Measurements from ENCODE around the gene DOCK10.

The DOCK10 gene

DNA sequence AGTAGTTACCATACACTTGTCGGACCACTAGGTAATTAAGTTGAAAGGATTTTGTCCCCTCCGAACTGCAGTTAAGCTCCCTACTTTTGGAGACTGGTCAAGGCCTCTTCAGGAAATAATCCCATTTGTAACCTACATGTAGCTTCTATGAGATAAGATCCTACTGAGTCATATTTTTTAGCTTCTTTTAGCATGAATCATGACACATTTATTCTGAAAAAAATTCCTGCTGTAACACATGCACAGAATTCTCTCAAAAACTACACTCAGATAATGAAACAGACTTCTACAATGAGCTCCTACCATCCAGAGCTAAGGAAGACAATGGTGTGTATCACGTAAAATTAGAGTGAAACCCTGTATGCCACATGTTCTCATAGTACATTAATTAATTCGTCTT is 225.5 kb downstream of the DOCK10 start:
- no peak for DNase-seq

DNA sequence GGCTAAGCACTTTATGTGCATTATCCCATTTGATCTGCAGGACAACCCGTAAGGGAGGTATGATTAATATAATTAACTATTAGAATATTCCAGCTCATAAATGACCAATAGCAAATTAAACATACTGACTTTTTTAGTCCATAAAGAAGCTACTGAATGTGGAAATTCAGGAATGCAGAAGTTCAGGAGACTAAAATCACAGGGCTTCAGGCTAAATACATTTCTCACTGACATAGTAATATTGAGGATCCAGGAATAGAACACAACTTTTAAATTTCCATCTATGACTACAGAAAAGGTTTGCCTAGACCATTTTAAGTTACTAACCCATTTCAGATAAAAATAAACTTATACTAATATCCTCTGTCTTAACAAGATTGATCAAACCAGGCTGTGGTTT is 228.7 kb downstream of the DOCK10 start:
- no peak for DNase-seq

DNA sequence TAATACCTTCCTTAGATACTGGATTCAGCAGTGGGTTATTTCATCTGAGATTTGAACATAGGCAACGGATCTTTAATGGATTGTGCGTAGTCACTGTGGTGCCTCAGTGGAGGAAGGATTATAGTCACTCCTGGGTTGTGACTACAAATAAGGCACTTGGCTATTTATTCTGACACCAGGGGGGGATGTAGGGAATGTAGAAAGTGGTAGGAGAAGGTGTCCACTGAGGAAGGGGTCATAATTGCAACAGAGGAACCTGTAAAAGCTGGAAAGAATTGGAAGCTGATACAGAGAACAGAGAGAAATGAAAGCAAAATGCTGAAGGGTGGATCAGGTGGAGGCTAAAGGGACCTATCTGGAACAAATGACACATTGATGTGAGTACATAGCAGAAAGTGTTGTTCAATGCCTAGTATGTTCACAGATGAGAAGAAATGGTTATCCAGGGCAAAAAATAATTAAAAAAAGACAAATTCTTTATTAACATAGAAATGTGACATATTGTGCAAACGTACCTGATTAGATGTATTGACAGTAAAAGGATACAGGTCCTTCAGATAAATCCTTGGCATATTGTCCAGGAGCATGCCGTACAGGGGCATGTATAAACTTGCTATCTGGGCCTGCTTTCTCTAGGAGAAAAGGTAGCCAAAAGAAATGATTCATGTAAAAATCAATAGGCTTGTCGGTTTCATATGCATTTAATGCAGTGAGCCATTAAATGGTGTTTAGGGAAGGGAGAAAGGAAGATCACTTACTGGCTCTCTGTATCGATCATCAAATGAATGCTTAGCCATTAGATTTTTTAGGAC is 234.9 kb downstream of the DOCK10 start:
- DNase-seq, result no peak

GRCh38 chr2:224803930-224804329 is 238.3 kb downstream of the DOCK10 start:
- no peak for DNase-seq

- DNase-seq, result no peak
Observed at GRCh38 chr2:224802407-224802806, 239.9 kb downstream of the DOCK10 start.

GRCh38 chr2:224801360-224801759 is 240.9 kb downstream of the DOCK10 start:
- DNase-seq, result no peak

DNA sequence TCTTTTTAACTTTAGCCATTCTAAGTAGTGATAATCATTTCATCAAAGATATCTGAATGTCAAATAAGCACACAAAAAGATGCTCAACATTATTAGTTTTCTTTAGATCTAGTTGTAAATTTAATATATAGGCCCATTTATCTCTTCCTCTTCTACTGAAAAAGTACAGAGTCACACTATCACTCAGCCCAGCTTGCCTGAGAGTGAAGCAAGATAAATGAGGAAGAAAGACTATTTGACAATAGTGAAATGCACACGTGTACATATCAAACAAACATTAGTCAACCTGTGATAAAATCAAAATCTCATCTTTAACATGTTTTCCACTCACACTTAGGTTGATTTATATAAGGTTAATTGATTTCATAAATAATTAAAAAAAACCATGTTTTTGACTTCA is 242.6 kb downstream of the DOCK10 start:
- no peak for DNase-seq

DNA sequence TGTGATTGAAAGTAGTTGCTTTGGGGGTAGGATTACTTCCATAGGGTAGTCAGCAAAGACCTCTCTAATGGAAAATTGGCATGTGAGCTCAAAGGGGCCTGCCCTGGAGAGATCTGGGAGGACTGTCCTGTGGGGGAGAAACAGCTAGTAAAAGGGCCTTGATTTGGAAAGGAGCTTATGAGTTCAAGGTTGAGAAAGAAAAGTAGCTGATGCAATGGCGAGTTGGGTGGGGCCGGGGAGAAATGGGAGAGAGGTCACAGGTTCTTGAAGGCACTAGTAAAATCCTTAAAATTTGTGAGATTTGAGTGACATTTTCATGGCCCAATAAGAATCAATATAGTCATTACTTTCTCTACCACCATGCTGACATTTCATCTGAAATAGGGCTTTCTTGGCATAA is 244.1 kb downstream of the DOCK10 start:
- DNase-seq, result no peak

GRCh38 chr2:224796695-224797305 is 245.5 kb downstream of the DOCK10 start:
- DNase-seq, result no peak

DNA sequence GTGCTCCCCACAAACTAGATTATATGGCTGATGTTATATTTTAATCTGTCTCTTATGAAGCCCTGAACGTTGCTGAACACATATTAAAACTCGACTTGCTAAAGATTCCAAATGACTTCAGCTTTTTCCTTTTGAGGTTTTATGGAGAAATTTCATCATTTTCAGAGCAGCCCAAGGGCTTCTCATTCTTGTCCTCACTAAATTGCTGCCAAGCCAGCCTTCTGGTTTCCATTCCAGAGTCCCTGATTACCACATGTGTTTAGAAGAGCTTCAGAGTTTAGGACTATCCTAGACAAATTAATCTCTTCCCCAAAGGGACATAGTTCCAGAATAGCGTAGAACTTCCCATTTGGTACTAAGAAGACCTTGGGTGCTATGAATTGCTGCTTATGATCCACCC is 248.3 kb downstream of the DOCK10 start:
- DNase-seq, result no peak

- DNase-seq, result no peak
Observed at GRCh38 chr2:224786848-224787247, 255.4 kb downstream of the DOCK10 start.

- DNase-seq, result no peak
Observed at GRCh38 chr2:224781400-224781799, 260.9 kb downstream of the DOCK10 start.

DNA sequence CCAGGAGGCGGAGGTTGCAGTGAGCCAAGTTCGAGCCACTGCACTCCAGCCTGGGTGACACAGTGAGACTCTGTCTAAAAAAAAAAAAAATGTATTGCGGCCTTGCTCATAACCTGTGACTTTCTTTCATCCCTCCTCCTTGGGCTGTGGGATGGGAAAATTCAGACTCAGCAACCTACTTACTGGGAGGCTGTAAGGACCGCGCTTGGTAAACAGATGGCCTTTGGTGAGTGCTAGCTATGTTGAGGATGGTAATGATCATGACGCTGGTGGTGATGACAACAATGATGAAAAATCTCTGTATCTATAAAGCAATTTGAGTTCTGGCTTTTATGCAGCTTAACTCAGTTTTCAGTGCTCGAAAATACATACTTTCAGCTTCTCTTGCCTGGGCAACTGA is 261.4 kb downstream of the DOCK10 start:
- no peak for DNase-seq

DNA sequence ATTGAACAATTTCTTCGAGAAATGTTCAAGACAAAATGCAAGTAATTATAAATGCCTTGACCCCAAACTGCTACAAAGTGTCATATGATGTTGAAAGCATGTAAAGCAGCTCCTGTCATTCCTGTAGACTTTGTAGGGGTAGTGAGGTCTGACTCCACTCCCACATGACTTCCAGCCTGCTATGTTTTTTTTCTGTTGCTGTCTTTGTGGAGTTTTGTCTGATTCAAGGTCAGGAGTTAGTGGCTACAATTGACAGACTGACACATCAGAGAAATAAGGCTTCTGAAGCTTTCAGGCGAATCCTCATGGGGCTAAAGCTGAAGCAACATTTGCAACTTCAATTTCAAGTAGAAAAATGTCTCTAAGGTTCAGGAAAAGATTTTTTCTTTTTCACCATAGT is 262.2 kb downstream of the DOCK10 start:
- DNase-seq, result no peak

- peak; percentile 53 for DNase-seq
Observed at GRCh38 chr2:224778474-224778877, 263.8 kb downstream of the DOCK10 start.

GRCh38 chr2:224777559-224777930 is 264.7 kb downstream of the DOCK10 start:
- no peak for DNase-seq

DNA sequence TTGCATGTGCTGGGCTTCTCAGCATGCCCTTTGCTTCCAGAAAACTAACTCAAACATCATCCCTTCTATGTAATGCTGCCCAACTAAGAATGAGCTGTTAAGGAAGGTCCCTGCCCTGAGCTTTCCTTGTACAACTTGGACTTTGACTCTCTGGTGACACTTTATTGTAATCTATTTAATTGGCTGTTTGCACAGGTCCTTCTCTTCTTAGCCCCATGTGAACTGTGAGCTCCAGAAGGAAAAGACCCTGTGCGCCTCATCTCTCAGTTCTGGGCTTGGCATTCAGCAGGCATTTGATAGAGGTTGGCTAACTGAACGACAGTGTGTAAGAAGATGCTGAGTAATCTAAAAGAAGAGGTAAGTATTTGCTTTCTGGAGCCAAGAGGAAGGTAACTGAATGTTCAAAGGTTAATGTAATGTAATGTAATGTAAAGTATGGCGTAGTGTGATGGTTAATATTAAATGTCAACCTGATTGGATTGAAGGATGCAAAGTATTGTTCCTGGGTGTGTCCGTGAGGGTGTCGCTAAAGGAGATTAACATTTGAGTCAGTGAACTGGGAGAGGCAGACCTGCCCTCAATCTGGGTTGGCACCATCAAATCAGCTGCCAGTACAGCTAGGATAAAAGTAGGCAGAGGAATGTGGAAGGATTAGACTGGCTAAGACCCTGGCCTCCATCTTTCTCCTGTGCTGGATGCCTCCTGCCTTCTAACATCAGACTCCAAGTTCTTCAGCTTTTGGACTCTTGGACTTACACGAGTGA is 265.3 kb downstream of the DOCK10 start:
- no peak for DNase-seq

DNA sequence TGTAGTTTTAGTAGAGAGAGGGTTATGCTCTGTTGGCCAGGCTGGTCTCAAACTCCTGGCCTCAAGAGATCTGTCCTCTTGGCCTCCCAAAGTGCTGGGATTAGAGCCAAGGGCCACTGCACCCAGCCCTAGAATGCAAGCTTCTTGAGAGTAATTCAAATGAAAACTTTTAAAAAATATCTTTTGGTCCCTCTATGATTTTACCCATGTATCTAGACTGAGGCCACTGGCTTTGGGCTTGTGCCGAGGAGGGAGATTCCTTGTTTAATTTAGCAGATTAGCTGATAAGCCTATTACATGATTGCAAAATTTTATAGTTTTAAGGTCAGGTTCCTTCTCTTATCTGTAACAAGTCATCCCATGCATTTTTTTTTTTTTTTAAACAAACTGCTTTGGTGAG is 266.6 kb downstream of the DOCK10 start:
- no peak for DNase-seq

GRCh38 chr2:224774735-224775134 is 267.5 kb downstream of the DOCK10 start:
- DNase-seq, result no peak

- no peak for DNase-seq
Observed at GRCh38 chr2:224772494-224772893, 269.8 kb downstream of the DOCK10 start.

DNA sequence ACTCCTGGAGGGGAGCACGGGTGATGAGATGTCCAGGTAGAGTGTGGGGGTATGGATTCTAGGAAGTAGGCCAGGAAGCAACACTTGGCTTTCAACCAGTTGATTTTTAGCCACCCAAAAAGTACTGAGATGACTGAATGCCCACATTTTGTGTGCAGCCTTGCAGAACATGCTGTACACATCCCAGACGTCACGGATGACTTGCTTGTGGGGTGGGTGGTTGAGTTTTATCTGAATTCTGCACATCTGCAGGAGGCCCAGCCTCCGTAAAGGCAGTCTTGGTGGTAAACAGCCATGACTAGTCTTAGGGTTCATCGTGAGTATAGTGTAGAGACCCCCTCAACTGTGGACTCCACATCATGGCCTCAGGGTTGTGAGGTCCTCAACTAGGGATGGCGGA is 272.8 kb downstream of the DOCK10 start:
- no peak for DNase-seq

GRCh38 chr2:224764565-224765236 is 277.6 kb downstream of the DOCK10 start:
- no peak for DNase-seq

DNA sequence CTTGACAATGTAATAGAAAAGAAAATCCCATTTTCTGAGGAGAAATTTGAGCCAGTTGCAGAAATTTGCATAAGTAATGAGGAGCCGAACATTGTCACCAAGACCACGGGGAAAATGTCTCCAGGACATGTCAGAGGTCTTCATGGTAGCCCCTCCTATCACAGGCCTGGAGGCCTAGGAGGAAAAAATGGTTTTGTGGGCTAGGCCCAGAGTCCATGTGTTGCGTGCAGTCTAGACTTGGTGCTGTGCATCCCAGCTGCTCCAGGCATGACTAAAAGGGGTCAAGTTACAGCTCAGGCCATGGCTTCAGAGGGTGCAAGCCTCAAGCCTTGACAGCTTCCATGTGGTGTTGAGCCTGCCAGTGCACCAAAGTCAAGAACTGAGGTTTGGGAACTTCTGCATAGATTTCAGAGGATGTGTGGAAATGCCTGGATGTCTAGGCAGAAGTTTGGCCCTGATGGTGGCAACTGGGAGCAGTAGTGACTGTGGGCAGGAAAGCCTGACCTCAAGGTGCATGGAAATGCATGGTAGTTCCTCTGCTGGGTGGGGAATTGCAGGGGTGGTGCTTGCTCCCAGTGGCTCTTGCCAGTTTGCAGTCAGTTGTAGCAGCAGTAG is 284.2 kb downstream of the DOCK10 start:
- no peak for DNase-seq
